ENCODE measurements around the gene NEAT1. TPM values are rescaled to one million over a fixed set of nuclear protein-coding genes. Genes with fewer than 3 reads are reported as not detected.

The NEAT1 gene
- total and polyA plus RNA-seq, 9 of the 15 experiments (the other 6 are each of a cell fraction or from before 2014, with no cell fraction given): 20.1 to 389 (median 62.8) TPM

DNA sequence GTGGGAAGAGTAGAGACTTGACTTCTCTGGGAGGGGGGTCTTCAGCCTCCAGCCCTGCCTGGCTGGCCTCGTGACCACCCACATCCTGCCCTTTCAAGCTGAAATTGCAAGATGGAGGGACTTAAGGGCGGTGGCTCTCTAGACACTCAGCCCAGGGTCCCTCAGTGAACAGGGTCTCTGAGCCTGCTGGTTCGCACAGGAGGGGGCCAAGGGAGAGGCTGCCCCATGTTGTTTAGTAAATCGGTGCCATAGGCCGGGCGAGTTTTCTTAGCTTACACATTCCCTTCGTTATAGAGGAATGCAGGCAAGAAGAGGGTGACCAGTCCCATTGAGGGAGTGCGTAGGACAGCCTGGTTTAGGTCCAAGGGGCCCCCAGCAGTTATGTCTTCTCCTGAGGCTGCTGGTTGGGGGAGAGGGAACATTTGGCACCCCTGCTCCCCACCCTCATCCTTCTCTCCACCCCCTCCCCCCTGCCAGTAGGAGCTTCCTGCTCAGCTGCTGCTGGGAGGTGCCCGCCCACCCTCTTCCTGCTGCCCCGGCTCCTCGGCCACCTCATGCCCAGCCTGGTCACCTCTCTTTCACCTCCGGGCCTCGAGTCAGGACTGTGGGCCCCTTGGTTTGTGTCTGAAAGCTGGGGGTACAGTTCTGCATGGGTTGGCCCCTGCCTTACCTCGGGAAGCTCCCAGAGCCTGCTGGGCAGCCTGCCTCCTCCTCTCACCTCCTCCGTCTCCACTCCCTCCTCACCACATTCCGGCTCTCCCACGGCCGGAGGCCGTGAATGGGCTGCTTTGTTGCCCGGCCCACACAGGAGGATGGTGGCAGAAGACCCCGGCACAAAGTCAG lies 32.3 kb upstream of the NEAT1 start:
- H4K20me1 ChIP-seq (replicated peaks; ENCODE audit: control insufficient read depth, insufficient read depth, low read length): peaks cover 9% of the 10 kb centered on the region
- FAIRE-seq (no peak), ATAC-seq (no peak), DNase-seq (ENCODE audit: extremely low read depth in 1 of 4, low spot score in 3 of 4) (peak in 1 of 4 experiments; percentile 19)
- intact Hi-C loops (cut with micrococcal nuclease) (no loop called here), in situ Hi-C loops (cut with MboI) (no loop called here)
- BruUV-seq (replicated peaks): no TSS peak
- TF ChIP-seq POLR2G (IDR thresholded peaks at IDR 0.05; ENCODE audit: low read depth, low read length): peak; percentile 14; the same call in 1 of the 2 replicates
- peak; percentile 34 for TF ChIP-seq RBFOX2 (IDR thresholded peaks at IDR 0.05; ENCODE audit: low read depth, low read length)
- TF ChIP-seq ZNF143 (CRISPR knock-in tag; IDR thresholded peaks at IDR 0.05): no peak
- peaks cover 22 to 63% of the 10 kb centered on the region in 2 experiments for H3K4me1 ChIP-seq (replicated peaks in 1 of 2; ENCODE audit: control insufficient read depth in 2 of 2, insufficient read depth in 2 of 2, low read length in 2 of 2)
- H3K9me3 ChIP-seq (replicated peaks; ENCODE audit: control insufficient read depth, insufficient read depth, low read depth, low read length): no peaks in the 10 kb centered on the region; the same call in 1 of the 2 replicates
- no peak overlapping the region for H3K4me2 ChIP-seq (ENCODE audit: insufficient read depth, low read length)
- H3K27ac ChIP-seq (ENCODE audit: extremely low read depth, low read depth, low read length): no peak overlapping the region; the same call in 2 of the 3 replicates
- POLR2A ChIA-PET: interaction anchor here (0.6 to 16.2 kb wide), 6 partner anchors 10 to 118 kb away, joined by 3 to 250 read pairs (median 6); partner anchors contain the start of genes MALAT1 and NEAT1
- no peaks in the 10 kb centered on the region for H3K27me3 ChIP-seq (ENCODE audit: control insufficient read depth in 2 of 2, insufficient read depth in 2 of 2, low read length in 2 of 2)
- H2AFZ ChIP-seq (ENCODE audit: low read depth, low read length): no peak overlapping the region
- peak overlapping the region in 1 of 2 experiments; percentile 75; a peak in 2 of 4 replicates for H3K9ac ChIP-seq (ENCODE audit: insufficient read depth in 1 of 2, low read depth in 2 of 2, low read length in 2 of 2)
- H3K79me2 ChIP-seq (ENCODE audit: control insufficient read depth, insufficient read depth, low read length): peaks cover 37% of the 10 kb centered on the region
- peaks cover 63% of the 10 kb centered on the region; the same call in 2 of the 3 replicates for H3K36me3 ChIP-seq (ENCODE audit: control insufficient read depth, insufficient read depth, low read length)
- 92% methylated on average over 9 of the region's 21 CpGs for WGBS (ENCODE audit: insufficient coverage, low coverage, missing lambda C conversion rate)
- no peak overlapping the region for H3K4me3 ChIP-seq
- CTCF ChIA-PET (ENCODE audit: low intra/inter-chr PET ratio): no interaction called here
- H3K9me1 ChIP-seq (ENCODE audit: control insufficient read depth, insufficient read depth, low read length): no peaks in the 10 kb centered on the region

DNA sequence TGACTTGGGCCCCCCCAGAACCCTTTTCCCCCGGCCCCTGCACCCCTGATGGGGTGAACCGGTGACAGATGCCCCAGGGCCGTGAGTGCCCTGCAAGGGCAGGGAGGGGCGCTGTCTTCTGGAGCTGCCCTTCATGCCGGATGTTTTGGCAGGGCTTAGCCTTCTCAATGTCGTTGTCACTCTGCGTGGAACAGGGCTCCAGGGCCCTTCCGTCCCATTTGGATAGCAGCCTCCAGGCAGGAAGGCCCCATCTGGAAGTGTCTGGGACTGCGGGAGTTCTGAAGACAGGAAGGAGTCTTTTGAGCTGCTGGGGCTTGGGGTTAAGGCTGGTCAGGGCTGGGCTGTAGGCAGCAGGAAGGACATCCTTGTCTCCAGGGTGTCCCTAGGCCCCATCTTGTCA lies 31.6 kb upstream of the NEAT1 start:
- no peak overlapping the region for H3K27ac ChIP-seq (ENCODE audit: extremely low read depth, low read depth, low read length)
- no peak overlapping the region for H3K4me3 ChIP-seq
- FAIRE-seq (no peak), ATAC-seq (no peak), DNase-seq (ENCODE audit: extremely low read depth in 1 of 4, low spot score in 3 of 4) (no peak)
- POLR2A ChIA-PET: interaction anchor here (0.6 to 16.2 kb wide), 6 partner anchors 9 to 117 kb away, joined by 3 to 250 read pairs (median 6); partner anchors contain the start of genes MALAT1 and NEAT1
- no peak overlapping the region for H3K4me2 ChIP-seq (ENCODE audit: insufficient read depth, low read length)
- H3K79me2 ChIP-seq (ENCODE audit: control insufficient read depth, insufficient read depth, low read length): peaks cover 37% of the 10 kb centered on the region
- H2AFZ ChIP-seq (ENCODE audit: low read depth, low read length): no peak overlapping the region
- no TSS peak for BruUV-seq (replicated peaks)
- CTCF ChIA-PET (ENCODE audit: low intra/inter-chr PET ratio): no interaction called here
- H3K9me3 ChIP-seq (replicated peaks; ENCODE audit: control insufficient read depth, insufficient read depth, low read depth, low read length): no peaks in the 10 kb centered on the region; the same call in 1 of the 2 replicates
- in situ Hi-C loops (cut with MboI): no loop called here
- peaks cover 9% of the 10 kb centered on the region for H4K20me1 ChIP-seq (replicated peaks; ENCODE audit: control insufficient read depth, insufficient read depth, low read length)
- peaks cover 17 to 57% of the 10 kb centered on the region in 2 experiments for H3K4me1 ChIP-seq (replicated peaks in 1 of 2; ENCODE audit: control insufficient read depth in 2 of 2, insufficient read depth in 2 of 2, low read length in 2 of 2)
- WGBS (ENCODE audit: insufficient coverage, low coverage, missing lambda C conversion rate): 88% methylated on average over 8 of the region's 9 CpGs
- no peaks in the 10 kb centered on the region for H3K27me3 ChIP-seq (ENCODE audit: control insufficient read depth in 2 of 2, insufficient read depth in 2 of 2, low read length in 2 of 2)
- peak overlapping the region in 1 of 2 experiments; percentile 53; a peak in 1 of 4 replicates for H3K9ac ChIP-seq (ENCODE audit: insufficient read depth in 1 of 2, low read depth in 2 of 2, low read length in 2 of 2)
- no peaks in the 10 kb centered on the region for H3K9me1 ChIP-seq (ENCODE audit: control insufficient read depth, insufficient read depth, low read length)
- intact Hi-C loops (cut with micrococcal nuclease): no loop called here
- TF ChIP-seq SUPT5H (IDR thresholded peaks at IDR 0.05): no peak
- peak; percentile 21; the same call in 1 of the 2 replicates for TF ChIP-seq RBFOX2 (IDR thresholded peaks at IDR 0.05; ENCODE audit: low read depth, low read length)
- peaks cover 70% of the 10 kb centered on the region; the same call in 2 of the 3 replicates for H3K36me3 ChIP-seq (ENCODE audit: control insufficient read depth, insufficient read depth, low read length)

Data from K562 (cell line).